IPS-18c (cell line): Measurements from ENCODE around the gene PLXNB2.
A peak's percentile ranks its signal among the peaks of the same experiment; 100 is the strongest.
"Not testable (repeated sequence)": the region's sequence is repeated elsewhere in the genome, so short reads cannot be mapped to it uniquely, and the experiment has no call there.

ENCODE experiments used
- H3K4me3 ChIP-seq: 2 replicates; pipeline ENCODE4 v1.7.0; 2013; ENCODE audit warnings: low read depth, mild to moderate bottlenecking, low read length, moderate library complexity; ENCODE audit not compliant: insufficient read depth
- H3K9me3 ChIP-seq: one replicate; pipeline ENCODE4 v1.6.1; 2013; ENCODE audit warnings: mild to moderate bottlenecking, low read length, moderate library complexity; ENCODE audit not compliant: control insufficient read depth, insufficient read depth

Gene PLXNB2

DNA sequence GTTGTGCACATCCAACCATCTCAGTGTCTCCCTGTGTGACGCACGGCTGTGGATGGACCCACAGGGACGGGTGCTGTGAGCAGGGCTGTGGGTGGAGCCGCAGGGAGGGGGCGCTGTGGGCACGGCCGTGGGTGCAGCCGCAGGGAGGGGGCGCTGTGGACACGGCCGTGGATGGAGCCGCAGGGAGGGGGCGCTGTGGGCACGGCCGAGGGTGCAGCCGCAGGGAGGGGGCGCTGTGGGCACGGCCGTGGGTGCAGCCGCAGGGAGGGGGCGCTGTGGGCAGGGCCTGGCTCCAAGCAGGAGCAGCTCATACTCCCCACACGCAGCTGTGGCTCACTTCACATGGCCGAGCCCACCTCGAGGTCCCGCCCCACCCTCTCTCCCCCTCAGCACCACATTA lies 31.3 kb downstream of the PLXNB2 start:
- Histone ChIP-seq H3K4me3 (no peak overlapping the region), H3K9me3 (peaks cover 3% of the 10 kb centered on the region)

DNA sequence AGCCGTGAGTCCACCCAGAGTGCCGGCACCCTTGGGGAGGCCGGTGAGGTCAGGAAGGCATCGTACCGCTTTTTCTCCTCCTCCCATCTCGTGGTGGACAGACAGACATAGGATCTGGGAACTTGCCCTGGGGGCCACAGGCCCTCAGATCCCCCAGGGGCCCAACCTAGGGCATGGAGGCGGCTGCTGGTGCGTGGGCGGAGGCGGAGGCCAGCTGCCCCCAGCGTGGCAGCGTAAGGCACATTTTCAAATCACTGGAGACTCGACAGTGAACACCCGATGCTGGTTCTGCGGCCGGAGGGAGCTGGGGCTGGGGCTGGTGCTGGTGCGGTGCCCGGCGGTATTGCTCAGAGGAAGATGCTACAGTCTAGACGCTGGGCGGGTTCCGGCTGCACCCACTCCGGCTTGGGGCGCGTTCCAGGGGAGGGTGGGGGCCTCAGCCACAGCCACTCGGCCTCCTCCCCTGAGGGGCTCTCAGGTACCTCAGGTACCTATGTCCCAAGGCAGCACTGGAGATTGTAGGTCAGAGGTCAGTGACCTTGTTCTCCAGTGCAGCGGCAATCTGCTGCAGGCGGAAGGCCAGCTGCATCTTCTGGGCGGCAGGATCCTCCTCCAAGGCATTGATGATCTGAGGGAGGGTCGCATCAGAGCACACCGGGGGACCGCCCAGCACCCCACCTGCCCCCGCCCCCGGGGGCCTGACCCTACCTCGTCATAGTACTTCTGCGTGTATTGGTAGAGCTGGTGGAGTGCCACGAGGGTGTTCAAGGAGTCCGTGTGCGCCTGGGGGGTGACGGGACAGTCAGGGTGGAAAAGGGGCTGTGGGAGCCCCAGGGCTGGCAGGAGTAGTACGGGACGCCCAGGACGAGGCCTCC lies 32.0 kb downstream of the PLXNB2 start:
- H3K4me3 ChIP-seq: no peak overlapping the region
- peaks cover 3% of the 10 kb centered on the region for H3K9me3 ChIP-seq

DNA sequence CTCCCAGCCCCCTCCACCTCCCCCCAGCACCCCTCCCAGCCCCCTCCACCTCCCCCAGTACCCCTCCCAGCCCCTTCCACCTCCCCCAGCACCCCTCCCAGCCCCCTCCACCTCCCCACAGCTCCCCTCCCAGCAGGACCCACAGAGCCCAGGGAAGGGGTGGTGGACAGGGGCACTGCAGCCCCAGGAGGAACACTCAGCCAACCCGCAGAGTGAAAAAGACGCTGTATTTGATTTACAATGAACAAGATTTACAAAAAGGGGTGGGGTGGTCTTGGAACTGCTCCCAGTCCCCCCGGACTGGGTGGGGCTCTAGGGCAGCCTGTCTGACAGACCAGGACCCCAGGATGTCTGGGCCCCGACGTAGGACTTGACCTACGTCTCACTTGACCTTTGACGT lies 32.7 kb downstream of the PLXNB2 start:
- Histone ChIP-seq H3K9me3 (peaks cover 3% of the 10 kb centered on the region), H3K4me3 (no peak overlapping the region)

DNA sequence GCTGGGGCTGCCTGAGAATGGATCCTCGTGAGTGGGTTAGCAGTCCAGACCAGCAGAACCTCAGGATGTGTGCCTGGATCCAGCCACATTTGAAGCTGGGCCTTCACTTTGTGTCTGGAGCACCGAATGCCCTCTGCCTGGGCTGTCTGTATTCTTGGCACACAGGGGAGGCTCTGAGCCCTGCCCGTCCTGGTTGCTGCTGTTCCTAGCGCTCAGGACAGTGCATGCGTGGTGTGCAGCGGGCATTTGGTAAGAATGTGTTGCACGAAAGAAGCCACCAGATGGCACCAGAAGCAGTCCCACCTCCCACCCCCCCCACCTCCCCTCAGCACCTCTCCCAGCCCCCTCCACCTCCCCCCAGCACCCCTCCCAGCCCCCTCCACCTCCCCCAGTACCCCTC lies 33.1 kb downstream of the PLXNB2 start:
- Histone ChIP-seq H3K4me3 (no peak overlapping the region), H3K9me3 (peaks cover 3% of the 10 kb centered on the region)

DNA sequence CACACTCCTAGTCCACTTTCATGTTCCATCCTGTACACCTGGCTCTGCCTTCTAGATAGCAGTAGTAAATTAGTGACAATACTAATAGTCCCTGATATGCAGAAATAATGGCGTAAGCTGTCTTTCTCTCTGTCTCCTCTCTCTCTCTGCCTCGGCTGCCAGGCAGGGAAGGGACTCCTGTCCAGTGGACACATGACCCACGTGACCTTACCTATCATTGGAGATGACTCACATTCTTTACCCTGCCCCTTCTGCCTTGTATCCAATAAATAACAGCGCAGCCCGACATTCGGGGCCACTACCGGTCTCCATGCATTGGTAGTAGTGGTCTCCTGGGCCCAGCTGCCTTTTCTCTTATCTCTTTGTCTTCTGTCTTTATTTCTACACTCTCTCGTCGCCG lies 33.7 kb downstream of the PLXNB2 start:
- not testable (repeated sequence) for H3K9me3 ChIP-seq, H3K4me3 ChIP-seq

DNA sequence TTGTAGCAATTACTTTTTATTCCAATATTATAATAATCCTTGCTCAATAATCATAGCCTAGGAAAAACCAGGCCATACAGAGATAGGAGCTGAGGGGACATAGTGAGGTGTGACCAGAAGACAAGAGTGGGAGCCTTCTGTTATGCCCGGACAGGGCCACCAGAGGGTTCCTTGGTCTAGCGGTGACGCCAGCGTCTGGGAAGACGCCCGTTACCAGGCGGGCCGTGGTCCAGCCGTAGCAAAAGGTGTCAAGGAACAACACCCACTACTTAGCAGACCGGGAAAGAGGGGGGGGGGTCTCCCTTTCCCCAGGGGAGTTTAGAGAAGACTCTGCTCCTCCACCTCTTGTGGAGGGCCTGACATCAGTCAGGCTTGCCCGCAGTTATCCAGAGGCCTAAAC lies 34.1 kb downstream of the PLXNB2 start:
- H3K4me3 ChIP-seq, H3K9me3 ChIP-seq: not testable (repeated sequence)

DNA sequence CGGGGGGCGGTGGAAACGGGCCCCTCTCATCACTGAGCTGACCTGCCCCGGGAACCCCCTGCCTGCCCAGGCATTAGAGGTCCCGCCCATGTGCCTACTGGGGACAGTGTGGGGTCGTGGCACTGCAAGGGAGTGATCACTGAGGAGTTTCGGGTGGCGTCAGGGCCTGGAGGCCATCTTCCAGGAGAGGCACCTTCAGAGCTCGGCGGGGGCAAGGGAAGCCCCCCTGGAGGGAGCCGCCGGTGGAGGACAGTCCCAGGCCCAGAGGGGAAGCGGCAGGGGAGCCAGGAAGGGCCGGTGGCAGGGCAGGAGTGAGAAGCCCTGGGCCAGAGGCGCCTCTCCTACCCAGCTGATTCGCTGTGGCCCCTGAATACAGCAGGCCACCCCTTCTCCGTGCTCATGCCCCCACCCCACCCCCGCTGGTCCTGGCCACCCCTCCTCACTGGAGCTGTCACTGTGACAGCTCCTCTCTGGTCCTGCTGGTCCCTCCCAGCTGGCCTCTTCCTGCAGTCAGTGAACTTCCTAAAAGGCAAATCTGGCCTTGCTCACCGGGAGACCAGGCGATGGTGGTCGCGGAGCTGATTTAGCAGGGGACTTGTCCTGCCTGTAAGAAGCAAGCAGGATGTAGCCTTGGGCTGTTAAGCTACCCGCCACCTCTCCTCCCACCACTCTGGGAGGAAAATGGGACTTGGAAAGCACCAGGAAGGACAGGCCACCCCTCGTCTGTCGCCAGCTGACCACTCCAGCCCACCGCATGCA lies 35.2 kb downstream of the PLXNB2 start:
- Histone ChIP-seq H3K4me3 (peak overlapping the region; percentile 24), H3K9me3 (peaks cover 3% of the 10 kb centered on the region)

DNA sequence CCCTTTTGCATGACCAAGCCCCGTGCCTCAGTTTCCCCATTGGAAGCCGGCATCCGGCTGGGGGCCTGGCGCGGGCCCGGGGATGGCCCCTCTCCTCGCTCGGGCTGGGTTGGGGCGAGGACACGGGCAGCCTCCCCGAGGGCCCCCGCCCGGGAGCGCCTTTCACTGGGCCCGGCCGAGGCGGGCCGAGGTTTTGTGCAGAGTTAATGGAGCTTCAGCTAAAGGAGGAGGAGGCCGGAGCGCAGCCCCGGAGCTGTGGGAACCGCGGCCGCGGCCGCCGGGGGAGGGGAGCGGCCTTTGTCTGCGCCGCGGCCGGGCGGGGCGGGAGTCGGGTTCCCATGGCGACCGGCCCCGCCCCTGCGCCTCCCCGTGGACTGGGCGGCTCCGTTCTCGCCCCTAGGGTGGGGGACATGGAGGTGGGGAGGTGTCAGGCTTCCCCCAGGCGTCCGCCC lies 35.9 kb downstream of the PLXNB2 start:
- H3K4me3 ChIP-seq: peak overlapping the region; percentile 43
- peaks cover 3% of the 10 kb centered on the region for H3K9me3 ChIP-seq

DNA sequence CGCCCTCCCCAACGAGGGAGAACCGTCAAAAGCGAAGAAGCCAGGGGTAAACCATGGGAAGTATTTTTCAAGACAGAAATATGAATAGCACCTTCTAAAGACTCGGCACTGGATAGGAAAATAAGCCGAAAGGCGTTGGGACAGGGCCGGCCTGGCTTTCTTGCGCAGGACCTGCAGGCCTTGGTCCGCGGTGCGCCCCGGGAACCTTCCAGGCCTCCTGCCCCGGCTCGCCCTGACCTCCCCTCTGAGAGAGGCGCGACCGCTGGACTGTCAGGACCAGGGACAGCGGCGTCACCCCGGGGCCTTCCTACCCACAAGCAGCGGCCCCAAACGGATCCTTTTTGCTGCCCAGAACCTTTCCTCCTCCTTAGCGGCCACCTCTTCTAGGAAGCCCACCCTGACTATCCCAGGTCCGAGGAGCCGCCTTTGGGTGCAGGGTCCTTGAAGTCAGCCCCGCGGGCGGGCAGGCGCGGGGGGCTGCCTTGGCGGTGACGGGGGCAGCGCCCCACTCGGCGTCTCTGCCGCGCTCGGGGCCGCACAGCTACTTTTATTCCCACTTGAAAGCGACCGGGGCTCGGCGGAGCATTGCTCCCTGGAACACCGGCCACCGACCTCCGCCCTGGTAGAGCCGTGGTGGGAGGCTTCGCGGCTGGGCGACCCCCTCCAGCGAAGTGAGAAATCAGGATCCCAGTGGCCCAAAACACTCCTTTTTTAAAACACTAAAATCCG lies 36.6 kb downstream of the PLXNB2 start:
- H3K4me3 ChIP-seq: peak overlapping the region; percentile 43
- no peaks in the 10 kb centered on the region for H3K9me3 ChIP-seq

DNA sequence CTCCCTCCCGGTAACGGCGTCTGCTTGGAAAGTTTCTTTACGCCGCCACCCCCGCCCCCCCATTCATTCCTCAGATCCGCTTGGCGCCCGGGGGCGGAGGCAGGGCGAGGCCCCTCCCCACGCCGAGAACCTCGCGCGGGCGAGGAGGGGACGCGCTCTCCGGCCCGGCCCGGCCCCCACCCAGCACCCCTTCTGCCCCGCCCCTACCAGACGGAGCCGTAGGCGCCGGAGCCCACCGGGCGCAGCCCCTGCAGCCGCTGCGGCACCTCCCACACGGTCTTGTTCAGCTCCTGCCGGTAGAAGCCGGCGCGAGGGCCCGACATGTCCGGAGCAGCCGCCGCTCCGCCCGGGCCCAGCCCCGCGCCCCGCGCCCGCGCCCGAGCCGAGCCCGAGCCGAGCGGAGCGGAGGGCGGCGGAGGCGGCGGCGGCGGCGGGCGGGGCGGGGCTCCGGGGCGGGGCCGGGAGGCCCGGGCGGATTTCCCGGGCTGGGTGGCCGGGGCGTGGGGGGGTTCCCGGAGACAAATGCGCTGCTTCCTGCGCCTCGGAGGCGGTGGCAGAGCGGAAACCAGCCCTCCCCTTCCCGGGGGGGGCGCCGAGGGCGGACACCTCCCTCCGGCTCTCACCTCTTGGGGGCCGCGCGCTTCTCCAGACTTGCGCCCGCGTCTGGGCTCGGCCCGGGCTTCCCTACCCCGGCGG lies 37.3 kb downstream of the PLXNB2 start, which contains the start of gene MAPK11:
MAPK11 (minus strand) TSS at position 411 of the 696 bp plus-strand sequence; CDS start at position 323, 88 bp downstream.
- Histone ChIP-seq H3K9me3 (no peaks in the 10 kb centered on the region), H3K4me3 (peak within 1 kb of the TSS; percentile 43)

DNA sequence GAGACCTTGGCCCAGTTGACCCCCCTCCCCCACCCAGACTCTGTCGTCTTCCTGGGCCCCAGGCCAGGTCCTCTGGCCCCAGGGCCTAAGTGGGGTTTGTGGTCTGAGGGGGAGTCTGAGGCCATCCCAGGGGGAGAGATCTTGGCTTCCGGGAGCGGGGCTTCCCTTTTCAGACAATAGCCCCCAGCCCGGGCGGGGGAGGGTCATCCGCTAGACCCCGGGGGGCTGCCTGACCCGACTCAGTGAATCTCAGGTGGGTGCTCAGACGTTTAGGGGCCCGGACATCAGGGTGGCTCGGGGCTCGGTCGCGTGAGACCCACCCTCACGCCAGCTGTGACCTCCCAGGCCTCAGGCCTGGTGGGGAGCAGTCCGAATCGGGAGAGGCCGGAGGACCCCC lies 37.9 kb downstream of the PLXNB2 start:
- Histone ChIP-seq H3K9me3 (no peaks in the 10 kb centered on the region), H3K4me3 (peak overlapping the region; percentile 34; the same call in 1 of the 2 replicates)

DNA sequence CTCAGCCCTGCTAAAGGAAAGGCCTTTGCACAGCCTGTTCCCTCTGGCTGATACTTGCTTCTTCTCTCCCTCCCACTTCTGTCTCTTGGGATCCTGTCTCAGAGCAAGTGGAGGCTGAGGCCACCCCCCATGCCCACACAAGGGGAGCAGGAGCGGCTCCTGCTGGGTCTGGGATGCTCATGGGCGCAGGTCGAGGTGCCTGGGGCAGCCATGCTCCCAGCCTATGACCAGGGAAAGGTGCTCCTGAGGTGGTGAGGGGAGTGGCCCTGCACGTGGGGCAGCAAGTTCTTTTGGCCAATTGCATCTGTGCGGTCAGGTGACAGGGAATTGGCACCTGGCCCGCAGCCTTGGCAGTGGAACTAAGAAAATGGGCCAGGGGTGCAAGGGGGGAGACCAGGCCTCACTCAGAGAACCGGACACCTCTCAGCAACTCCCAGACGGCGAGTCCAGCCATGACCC lies 38.8 kb downstream of the PLXNB2 start:
- no peak overlapping the region for H3K4me3 ChIP-seq
- H3K9me3 ChIP-seq: no peaks in the 10 kb centered on the region

DNA sequence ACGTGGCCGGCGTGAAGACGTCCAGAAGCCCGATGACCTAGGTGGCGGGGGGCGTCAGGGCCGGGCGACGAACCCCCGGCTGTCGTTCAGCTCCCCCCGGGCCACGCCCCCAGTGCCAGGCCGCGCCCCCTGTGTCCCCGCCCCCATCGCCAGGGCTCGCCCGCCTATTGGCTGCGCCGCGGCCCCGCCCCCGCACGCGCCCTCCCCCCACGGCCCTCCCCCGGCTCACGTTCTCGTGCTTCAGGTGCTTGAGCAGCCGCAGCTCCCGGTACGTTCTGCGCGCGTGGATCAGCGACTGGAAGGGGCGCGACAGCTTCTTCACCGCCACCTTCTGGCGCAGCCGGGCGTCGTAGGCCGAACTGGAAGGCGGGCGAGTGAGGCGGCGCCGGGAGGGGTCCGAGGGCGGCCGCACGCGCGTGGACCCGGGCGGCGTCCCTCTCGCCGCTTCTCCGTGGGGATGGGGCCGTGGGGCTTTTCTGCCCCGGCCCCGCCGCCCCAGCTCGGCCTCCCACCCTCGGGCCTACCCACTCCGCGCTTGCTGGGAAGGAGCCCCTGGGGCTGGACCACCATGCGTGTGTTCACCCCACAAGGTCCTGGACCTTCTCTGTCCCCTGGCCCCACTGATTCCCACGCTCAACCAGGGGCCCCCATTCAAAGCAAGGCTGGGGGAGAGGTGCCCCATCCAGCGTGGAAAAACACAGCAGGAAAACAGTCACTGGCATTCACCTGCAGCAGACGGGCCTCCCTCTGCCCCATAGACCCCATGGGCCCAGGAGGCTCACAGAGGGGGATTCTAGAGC lies 39.7 kb downstream of the PLXNB2 start:
- H3K4me3 ChIP-seq: peak overlapping the region; percentile 28; the same call in 1 of the 2 replicates
- H3K9me3 ChIP-seq: no peaks in the 10 kb centered on the region

DNA sequence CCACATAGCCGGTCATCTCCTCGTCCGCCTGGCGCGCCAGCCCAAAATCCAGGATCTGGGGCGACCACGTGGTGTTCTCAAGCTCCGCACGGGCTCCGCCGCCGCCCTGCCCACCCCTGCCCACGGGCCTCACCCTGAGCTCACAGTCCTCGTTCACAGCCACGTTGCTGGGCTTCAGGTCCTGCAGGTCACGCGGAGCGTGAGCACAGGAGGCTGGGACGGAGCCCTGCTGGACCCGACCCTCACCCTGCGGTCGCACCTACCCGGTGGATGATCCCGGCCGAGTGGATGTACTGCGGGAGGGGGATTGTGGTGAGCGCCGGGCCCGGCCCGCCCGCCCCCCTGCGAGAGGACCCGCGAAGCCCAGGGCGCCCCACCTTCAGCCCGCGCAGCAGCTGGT lies 40.5 kb downstream of the PLXNB2 start:
- H3K4me3 ChIP-seq: peak overlapping the region; percentile 28; the same call in 1 of the 2 replicates
- H3K9me3 ChIP-seq: no peaks in the 10 kb centered on the region

DNA sequence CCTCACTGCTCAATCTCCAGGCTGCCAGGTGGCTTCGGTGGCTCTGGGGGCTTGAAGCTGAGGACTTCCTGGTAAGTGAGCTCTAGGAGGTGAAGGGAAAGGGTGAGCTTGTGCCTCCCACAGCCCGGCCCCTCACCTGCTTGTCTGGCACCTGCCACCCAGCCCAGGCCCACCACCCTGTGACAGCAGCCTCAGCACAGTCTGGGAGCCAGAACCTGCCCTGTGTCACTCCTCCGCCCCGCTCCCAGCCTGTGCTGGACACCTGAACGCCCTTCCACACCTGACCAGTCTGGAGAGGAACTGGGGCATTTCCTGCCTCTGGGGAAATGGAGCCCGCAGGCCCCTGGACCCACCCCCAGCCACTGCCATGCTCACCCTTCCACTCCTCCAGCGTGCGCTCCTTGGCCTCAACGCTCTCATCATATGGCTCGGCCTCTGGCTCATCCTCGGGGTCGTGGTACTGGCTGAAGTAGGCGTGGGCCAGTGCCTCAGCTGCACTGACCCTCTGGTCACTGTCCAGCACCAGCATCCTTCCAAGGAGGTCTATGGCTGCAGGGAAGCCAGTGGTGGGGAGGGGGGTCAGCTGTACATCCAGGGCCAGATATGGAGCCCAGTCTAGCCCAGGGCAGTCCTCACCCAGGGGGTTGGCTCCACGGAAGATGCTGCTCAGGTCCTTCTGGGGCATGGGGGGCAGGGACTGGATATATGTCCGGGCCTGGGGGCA lies 42.3 kb downstream of the PLXNB2 start:
- Histone ChIP-seq H3K9me3 (no peaks in the 10 kb centered on the region), H3K4me3 (no peak overlapping the region)
